Measurements from ENCODE around the gene MRAS. TPM values are rescaled to one million over a fixed set of nuclear protein-coding genes. Genes with fewer than 3 reads are reported as not detected.

Gene MRAS
- total and polyA plus RNA-seq, 2 of the 8 experiments (the other 6 are each of a cell fraction or from before 2014, with no cell fraction given) = 10.6 to 16.2 TPM

GRCh38 chr3:138307899-138308298, 40.5 kb upstream of the MRAS start:
- Histone ChIP-seq H3K4me2 (ENCODE audit: insufficient read depth in 1 of 2, low read depth in 2 of 2, low read length in 2 of 2) (no peak overlapping the region), H3K4me3 (ENCODE audit: extremely low read depth in 1 of 4, insufficient read depth in 2 of 4, low read depth in 3 of 4, low read length in 4 of 4) (no peak overlapping the region), H3K4ac (replicated peaks; ENCODE audit: insufficient read length, low read depth, low read length) (no peak overlapping the region), H4K20me1 (replicated peaks in 1 of 2; ENCODE audit: control insufficient read depth in 1 of 2, insufficient read depth in 2 of 2, low read length in 2 of 2) (peaks cover 0 to 3% of the 10 kb centered on the region in 2 experiments), H3K79me1 (ENCODE audit: low read depth, low read length) (no peaks in the 10 kb centered on the region), H3K9me3 (ENCODE audit: insufficient read depth in 2 of 2, low read depth in 1 of 2, low read length in 1 of 2) (no peaks in the 10 kb centered on the region; a peak in 2 of 4 replicates), H3K4me1 (replicated peaks in 1 of 4; ENCODE audit: control insufficient read depth in 3 of 4, insufficient read depth in 4 of 4, low read length in 3 of 4) (no peaks in the 10 kb centered on the region), H3K56ac (replicated peaks; ENCODE audit: insufficient read length, low read depth, low read length) (no peak overlapping the region), H2BK12ac (ENCODE audit: low read depth, low read length) (no peak overlapping the region; the same call in 1 of the 2 replicates), H3K9ac (replicated peaks in 1 of 4; ENCODE audit: extremely low read depth in 1 of 4, low read depth in 3 of 4, low read length in 3 of 4) (no peak overlapping the region), H4K91ac (replicated peaks; ENCODE audit: insufficient read length, low read length) (no peak overlapping the region), H3K36me3 (ENCODE audit: control insufficient read depth in 2 of 4, insufficient read depth in 4 of 4, low read length in 3 of 4) (no peaks in the 10 kb centered on the region), H3K18ac (ENCODE audit: extremely low read depth, low read length) (no peak overlapping the region), H4K8ac (ENCODE audit: extremely low read depth, insufficient read depth, low read length) (no peak overlapping the region), H3K23me2 (ENCODE audit: low read depth, low read length) (no peaks in the 10 kb centered on the region), H3K14ac (ENCODE audit: insufficient read length) (no peak overlapping the region), H3K23ac (ENCODE audit: insufficient read length) (no peak overlapping the region), H3K27me3 (replicated peaks in 1 of 4; ENCODE audit: control insufficient read depth in 3 of 4, extremely low read depth in 1 of 4, insufficient read depth in 3 of 4, low read length in 3 of 4) (no peaks in the 10 kb centered on the region), H2BK15ac (ENCODE audit: low read length) (0 out of 2 replicates have a peak overlapping the region, but pooled peaks have one; percentile 8), H2BK5ac (ENCODE audit: low read depth, low read length) (no peak overlapping the region), H2BK20ac (ENCODE audit: low read length) (no peak overlapping the region), H2AK5ac (ENCODE audit: low read depth, low read length) (no peak overlapping the region), H3K27ac (ENCODE audit: low read depth, low read length) (no peak overlapping the region), H3K79me2 (ENCODE audit: control insufficient read depth in 1 of 2, insufficient read depth in 2 of 2, low read length in 2 of 2) (no peaks in the 10 kb centered on the region), H2BK120ac (replicated peaks; ENCODE audit: low read depth, low read length) (no peak overlapping the region), H4K5ac (ENCODE audit: insufficient read length, low read depth, low read length) (no peak overlapping the region), H2AFZ (ENCODE audit: low read length) (no peak overlapping the region)
- POLR2A ChIA-PET (ENCODE audit: partially characterized antibody) = no interaction called here
- TF ChIP-seq TCF12 (IDR thresholded peaks at IDR 0.05; ENCODE audit: low read depth, low read length) = no peak
- TF ChIP-seq CEBPB (IDR thresholded peaks at IDR 0.05; ENCODE audit: low read depth, low read length) = peak; percentile 26; the same call in 1 of the 2 replicates
- FAIRE-seq (no peak), DNase-seq (ENCODE audit: low read depth in 1 of 2, low spot score in 2 of 2) (no peak)
- CTCF ChIA-PET (ENCODE audit: partially characterized antibody) = interaction anchor here (0.6 kb wide), 1 partner anchor 287 kb away, joined by 3 read pairs; no protein-coding TSS in a partner anchor
- 88% methylated on average over 5 of the region's 5 CpGs; no CpG with 5 or more reads in 1 of the 2 experiments for WGBS, 2 experiments (ENCODE audit: extremely low coverage in 1 of 2, insufficient coverage in 1 of 2, insufficient read length in 1 of 2, insufficient replicate concordance in 2 of 2, low coverage in 1 of 2, low lambda C conversion rate in 2 of 2, missing lambda C conversion rate in 1 of 2)
